H1 (cell line): ENCODE data around the gene PRRT2. TPM values are rescaled to one million over a fixed set of nuclear protein-coding genes. Genes with fewer than 3 reads are reported as not detected.
A peak's percentile ranks its signal among the peaks of the same experiment; 100 is the strongest.

ENCODE experiments used
- BRCA1 ChIP-seq: IDR thresholded peaks from 2 replicates; pipeline ENCODE4 v1.6.1; 2012; ENCODE audit warnings: low read depth, low read length, improper control_type of control experiment
- CBX8 ChIP-seq: fragments of 300-800, 300-1000 bp; sonication (generic); IDR thresholded peaks from 2 replicates; pipeline ENCODE4 v1.7.1; 2016; ENCODE audit warnings: low read depth, low read length, borderline replicate concordance
- CHD2 ChIP-seq: IDR thresholded peaks from 2 replicates; pipeline ENCODE4 v1.6.1; 2012; ENCODE audit warnings: low read length, improper control_type of control experiment
- CTBP2 ChIP-seq: IDR thresholded peaks from 2 replicates; pipeline ENCODE4 v1.7.0; 2011; ENCODE audit warnings: borderline replicate concordance, mild to moderate bottlenecking, moderate library complexity, mixed read lengths, low read length; ENCODE audit not compliant: insufficient read depth, insufficient read length
- EGR1 ChIP-seq: IDR thresholded peaks from 2 replicates; pipeline ENCODE4 v1.6.1; 2011; ENCODE audit warnings: low read depth, low read length, borderline replicate concordance
- EP300 ChIP-seq, 2 experiments: IDR thresholded peaks; 1 replicate in 1 of 2; 2 replicates in 1 of 2; pipeline ENCODE4 v1.6.1; 2011 to 2012; ENCODE audit warnings: low read depth in 2 of 2, low read length in 2 of 2, mild to moderate bottlenecking in 2 of 2, borderline replicate concordance in 1 of 2, inconsistent platforms in 1 of 2, moderate library complexity in 1 of 2
- GABPA ChIP-seq: IDR thresholded peaks from 2 replicates; pipeline ENCODE4 v1.6.1; 2011; ENCODE audit warnings: mild to moderate bottlenecking, low read length, moderate library complexity, borderline replicate concordance; ENCODE audit not compliant: insufficient read depth
- GTF2F1 ChIP-seq: IDR thresholded peaks from 2 replicates; pipeline ENCODE4 v1.6.1; 2012; ENCODE audit warnings: low read depth, low read length, improper control_type of control experiment, borderline replicate concordance
- HDAC6 ChIP-seq: IDR thresholded peaks from one replicate; pipeline ENCODE4 v1.7.1; 2012; ENCODE audit warnings: low read depth, mild to moderate bottlenecking, inconsistent platforms, low read length, moderate library complexity
- JUN ChIP-seq: IDR thresholded peaks from 2 replicates; pipeline ENCODE4 v1.6.1; 2011; ENCODE audit warnings: low read depth, mild to moderate bottlenecking, improper control_type of control experiment, low read length
- JUND ChIP-seq: IDR thresholded peaks from 2 replicates; pipeline ENCODE4 v1.6.1; 2011; ENCODE audit warnings: mild to moderate bottlenecking, improper control_type of control experiment, low read length
- KDM4A ChIP-seq: IDR thresholded peaks from one replicate; pipeline ENCODE4 v1.7.1; 2012; ENCODE audit warnings: low read depth, mild to moderate bottlenecking, moderate library complexity, low read length, inconsistent platforms; ENCODE audit not compliant: severe bottlenecking
- KDM5A ChIP-seq: fragments of 200-600 bp; IDR thresholded peaks from 2 replicates; pipeline ENCODE4 v1.7.1; 2012; ENCODE audit warnings: mild to moderate bottlenecking, low read length, inconsistent platforms, mixed read lengths
- NANOG ChIP-seq: IDR thresholded peaks from 2 replicates; pipeline ENCODE4 v1.6.1; 2011; ENCODE audit warnings: low read length, low read depth, mild to moderate bottlenecking, inconsistent platforms; ENCODE audit not compliant: insufficient read depth, poor library complexity, severe bottlenecking
- PHF8 ChIP-seq: fragments of 200-600 bp; sonication (generic); conservative IDR thresholded peaks from 2 replicates; pipeline ENCODE4 v1.7.1; 2012; ENCODE audit warnings: low read depth, mild to moderate bottlenecking, inconsistent platforms, low read length, moderate library complexity
- POLR2AphosphoS5 ChIP-seq: IDR thresholded peaks from 2 replicates; pipeline ENCODE4 v1.6.1; 2011; ENCODE audit warnings: low read depth, low read length
- SIN3A ChIP-seq, 2 experiments: IDR thresholded peaks in 1 of 2; conservative IDR thresholded peaks in 1 of 2; 2 replicates each; pipeline ENCODE4 v1.6.1; 2011 to 2012; ENCODE audit warnings: low read length in 2 of 2, improper control_type of control experiment in 1 of 2, low read depth in 1 of 2, mild to moderate bottlenecking in 1 of 2
- TAF7 ChIP-seq: optimal IDR thresholded peaks from 2 replicates; pipeline ENCODE3; 2011; ENCODE audit warnings: low read depth, mild to moderate bottlenecking, inconsistent platforms, low read length, moderate library complexity, borderline replicate concordance
- TBP ChIP-seq: IDR thresholded peaks from 2 replicates; pipeline ENCODE4 v1.6.1; 2011; ENCODE audit warnings: low read depth, low read length, improper control_type of control experiment
- polyA plus RNA-seq, 7 experiments: library from polyadenylated mRNA; depleted of rRNA in 3 of 7; stranded (reverse) in 5 of 7; unstranded in 2 of 7; fragments of >200 nt in 5 of 7; fragments of 200-250 nt in 2 of 7; gene quantifications; 1 replicate in 5 of 7; 2 replicates in 1 of 7; 4 replicates in 1 of 7; pipeline versions ENCODE4 v1.2.1 to v1.2.3, GENCODE V29; 2011 to 2013; ENCODE audit warnings: missing spikeins in 2 of 7, mixed read lengths in 2 of 7
- total RNA-seq: library from RNA; stranded (reverse); fragmentation: NEBNext Ultra II Directional; extraction: Animal tissue kit (Norgen Biotek cat#: 25700); gene quantifications from 2 replicates; pipeline ENCODE4 v1.2.1, GENCODE V29; 2021
- TF ChIP-seq, protein P1 (sequence below): IDR thresholded peaks from 2 replicates; pipeline ENCODE4 v1.6.1; 2011; ENCODE audit warnings: low read depth, mild to moderate bottlenecking, low read length; ENCODE audit not compliant: insufficient read depth

PRRT2 gene
- total and polyA plus RNA-seq, 2 of the 8 experiments (the other 6 are each of a cell fraction or from before 2014, with no cell fraction given), result 12.8 to 32.6 TPM

DNA sequence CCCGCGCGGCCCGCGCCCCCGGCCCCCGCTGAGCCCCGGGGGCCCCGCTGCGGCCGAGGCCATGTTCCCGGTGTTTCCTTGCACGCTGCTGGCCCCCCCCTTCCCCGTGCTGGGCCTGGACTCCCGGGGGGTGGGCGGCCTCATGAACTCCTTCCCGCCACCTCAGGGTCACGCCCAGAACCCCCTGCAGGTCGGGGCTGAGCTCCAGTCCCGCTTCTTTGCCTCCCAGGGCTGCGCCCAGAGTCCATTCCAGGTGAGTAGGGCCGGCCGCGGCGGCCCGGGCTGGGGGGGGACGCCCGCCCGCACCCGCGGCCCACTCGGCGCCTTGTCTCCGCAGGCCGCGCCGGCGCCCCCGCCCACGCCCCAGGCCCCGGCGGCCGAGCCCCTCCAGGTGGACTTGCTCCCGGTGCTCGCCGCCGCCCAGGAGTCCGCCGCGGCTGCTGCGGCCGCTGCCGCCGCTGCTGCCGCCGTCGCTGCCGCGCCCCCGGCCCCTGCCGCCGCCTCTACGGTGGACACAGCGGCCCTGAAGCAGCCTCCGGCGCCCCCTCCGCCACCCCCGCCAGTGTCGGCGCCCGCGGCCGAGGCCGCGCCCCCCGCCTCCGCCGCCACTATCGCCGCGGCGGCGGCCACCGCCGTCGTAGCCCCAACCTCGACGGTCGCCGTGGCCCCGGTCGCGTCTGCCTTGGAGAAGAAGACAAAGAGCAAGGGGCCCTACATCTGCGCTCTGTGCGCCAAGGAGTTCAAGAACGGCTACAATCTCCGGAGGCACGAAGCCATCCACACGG is 5.2 kb upstream of the PRRT2 start (continued):
- TF ChIP-seq EGR1, result no peak
- 0 out of 4 replicates have a peak, but pooled peaks of 1 of the 2 experiments have one; percentile 22 for TF ChIP-seq SIN3A (conservative IDR thresholded peaks at IDR 0.05 in 1 of 2, IDR thresholded peaks at IDR 0.05 in 1 of 2; ENCODE audit: low read depth in 1 of 2, low read length in 2 of 2)
- TF ChIP-seq, protein P1, sequence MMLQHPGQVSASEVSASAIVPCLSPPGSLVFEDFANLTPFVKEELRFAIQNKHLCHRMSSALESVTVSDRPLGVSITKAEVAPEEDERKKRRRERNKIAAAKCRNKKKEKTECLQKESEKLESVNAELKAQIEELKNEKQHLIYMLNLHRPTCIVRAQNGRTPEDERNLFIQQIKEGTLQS, result no peak
- TF ChIP-seq CHD2, result no peak
- TF ChIP-seq JUN, result no peak
- 0 out of 2 replicates have a peak, but pooled peaks have one; percentile 39 for TF ChIP-seq POLR2AphosphoS5
- TF ChIP-seq EP300 (IDR thresholded peaks at IDR 0.05; ENCODE audit: borderline replicate concordance in 1 of 2, low read depth in 2 of 2, low read length in 2 of 2), result no peak
- TF ChIP-seq KDM4A, result no peak
- no peak for TF ChIP-seq KDM5A
- no peak for TF ChIP-seq CBX8
- TF ChIP-seq HDAC6, result no peak
- peak; percentile 49 for TF ChIP-seq TAF7
- TF ChIP-seq PHF8, result no peak; the same call in 1 of the 2 replicates
- no peak for TF ChIP-seq JUND
- peak; percentile 16; the same call in 1 of the 2 replicates for TF ChIP-seq TBP
- TF ChIP-seq GABPA, result no peak
- TF ChIP-seq NANOG, result no peak
- no peak for TF ChIP-seq BRCA1
- no peak for TF ChIP-seq CTBP2
- TF ChIP-seq GTF2F1, result no peak
